HG03064 (cell line): ENCODE measurements around the gene SLC39A12.
"Not testable (repeated sequence)": the region's sequence is repeated elsewhere in the genome, so short reads cannot be mapped to it uniquely, and the experiment has no call there.

ENCODE experiments used
- ATAC-seq: cut with Tn5 transposase; IDR thresholded peaks from one replicate; pipeline ENCODE4 v1.9.1; 2021; ENCODE audit warnings: low read depth; ENCODE audit not compliant: unreplicated experiment

The SLC39A12 gene

DNA sequence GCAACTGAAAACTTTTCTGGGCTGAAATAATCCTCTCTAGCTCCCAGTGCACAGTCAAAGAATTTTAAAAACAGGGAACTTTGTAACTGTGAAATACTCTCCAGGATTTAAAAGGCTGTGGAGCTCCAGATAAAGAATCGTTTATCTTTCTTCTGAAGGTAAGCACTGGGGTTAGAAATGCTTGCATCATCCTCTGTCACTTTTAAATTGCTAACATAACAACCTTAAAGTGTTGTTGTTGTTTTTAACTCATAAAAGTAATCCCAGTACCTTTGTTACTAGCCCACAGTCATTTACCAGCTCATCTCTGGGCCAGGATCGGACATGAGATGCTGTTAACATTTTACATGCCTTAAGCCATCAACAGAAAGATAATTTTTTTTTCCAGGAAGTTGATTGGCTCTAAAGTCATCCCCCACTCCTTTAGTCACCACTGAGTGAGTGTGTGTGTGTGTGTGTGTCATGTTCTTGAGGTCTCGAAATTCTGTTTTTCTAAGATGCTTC lies at the start of gene SLC39A12:
TSS of gene SLC39A12 (plus strand) at position 51 of the 504 bp plus-strand sequence. CDS start 1,359 bp downstream, outside the sequence.
- no peak for ATAC-seq

DNA sequence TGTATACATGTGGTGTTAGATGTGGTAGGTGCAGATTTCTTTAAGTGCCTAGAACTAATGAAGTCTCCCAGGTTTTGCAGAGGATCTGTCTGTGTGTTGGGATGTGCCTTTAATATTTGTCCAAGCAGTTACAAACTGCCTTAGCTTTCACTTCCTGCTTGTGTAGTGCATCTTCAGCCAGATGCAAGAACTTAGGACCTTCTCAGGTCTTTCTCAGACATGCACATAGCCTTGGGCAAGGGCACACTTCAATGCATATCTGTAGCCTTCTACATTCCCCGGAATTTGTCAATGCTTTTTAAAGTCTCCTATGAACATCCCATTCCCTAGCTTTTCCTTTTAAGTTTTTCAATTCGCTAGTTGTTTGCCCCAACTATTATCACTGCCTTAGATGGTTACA lies 47.2 kb upstream of the SLC39A12 start:
- ATAC-seq: no peak

DNA sequence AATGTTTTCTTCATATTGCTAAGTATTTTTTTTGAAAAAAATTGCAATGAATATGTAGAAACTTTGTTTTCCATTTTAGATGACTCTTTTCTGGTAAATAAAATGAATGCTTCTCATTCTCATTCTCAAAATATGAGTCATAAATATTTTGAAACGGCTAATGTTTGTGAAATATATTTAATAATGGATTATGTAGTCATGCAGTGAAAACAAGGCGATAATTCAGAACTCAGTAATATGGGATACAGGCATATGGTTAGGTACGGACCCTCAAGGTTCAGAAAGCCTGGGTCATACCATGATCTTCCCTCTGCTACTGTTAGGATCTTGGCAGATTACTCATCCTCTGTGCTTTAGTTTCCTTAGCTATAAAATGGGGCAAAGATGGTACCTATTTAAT lies 46.2 kb upstream of the SLC39A12 start:
- ATAC-seq: no peak

DNA sequence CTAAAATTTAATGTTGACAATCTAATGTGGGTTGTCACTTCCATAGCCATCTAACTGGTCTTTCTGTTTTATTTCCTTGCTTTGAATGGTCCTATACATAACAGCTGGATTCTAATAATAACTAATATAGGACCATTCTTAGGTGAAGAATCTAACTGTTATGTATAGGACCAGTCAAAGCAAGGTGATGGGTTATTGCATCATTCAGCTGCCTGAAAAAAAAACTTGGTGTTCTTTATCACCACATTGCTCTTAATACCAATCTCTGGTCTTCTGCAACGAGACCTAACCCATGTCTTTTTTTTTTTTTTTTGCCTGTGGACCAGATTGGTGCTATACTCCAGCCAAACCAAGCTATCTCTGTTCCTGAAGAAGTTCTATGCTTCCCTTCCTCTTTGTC lies 45.7 kb upstream of the SLC39A12 start:
- no peak for ATAC-seq

DNA sequence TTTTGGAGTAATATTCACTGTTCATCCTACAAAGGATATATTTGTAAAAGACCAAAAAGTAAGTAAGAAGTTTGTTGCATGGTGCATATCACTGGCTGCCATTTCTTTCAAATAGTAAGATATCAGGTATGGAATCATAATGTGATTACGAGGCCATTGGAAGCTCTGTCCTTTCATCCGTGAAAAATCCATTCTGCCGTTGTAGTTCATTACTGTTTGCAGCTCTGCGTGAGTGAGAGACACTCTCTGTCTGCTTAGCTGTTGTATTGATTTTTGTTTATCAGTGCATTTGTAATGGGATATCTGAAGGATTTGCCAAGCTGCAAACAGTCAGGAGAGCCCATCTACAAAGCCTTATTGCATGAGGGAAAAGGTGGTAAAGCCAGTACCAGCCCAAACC lies 44.1 kb upstream of the SLC39A12 start:
- no peak for ATAC-seq

DNA sequence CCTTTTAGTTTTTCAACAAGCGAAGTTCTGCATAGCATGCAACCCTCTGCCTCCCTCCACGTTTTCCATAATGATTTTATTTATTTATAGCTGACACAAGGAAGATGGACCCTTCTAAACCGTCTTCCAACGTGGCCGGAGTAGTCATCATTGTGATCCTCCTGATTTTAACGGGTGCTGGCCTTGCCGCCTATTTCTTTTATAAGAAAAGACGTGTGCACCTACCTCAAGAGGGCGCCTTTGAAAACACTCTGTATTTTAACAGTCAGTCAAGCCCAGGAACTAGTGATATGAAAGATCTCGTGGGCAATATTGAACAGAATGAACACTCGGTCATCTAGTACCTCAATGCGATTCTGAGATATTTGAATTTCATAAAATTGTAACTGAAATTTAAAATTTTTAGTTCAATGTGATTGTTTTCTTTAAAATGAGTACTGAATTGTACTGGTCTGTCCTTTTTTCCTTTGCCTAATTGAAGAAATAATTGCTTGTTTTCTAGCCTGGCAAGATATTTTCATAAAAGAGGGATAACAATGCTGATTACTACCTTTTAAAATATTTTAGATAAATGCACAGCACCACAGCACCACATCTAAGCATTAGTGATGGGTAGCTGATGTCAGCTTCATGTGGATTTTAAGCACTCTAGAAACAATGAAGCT lies 41.5 kb upstream of the SLC39A12 start:
- ATAC-seq: no peak

DNA sequence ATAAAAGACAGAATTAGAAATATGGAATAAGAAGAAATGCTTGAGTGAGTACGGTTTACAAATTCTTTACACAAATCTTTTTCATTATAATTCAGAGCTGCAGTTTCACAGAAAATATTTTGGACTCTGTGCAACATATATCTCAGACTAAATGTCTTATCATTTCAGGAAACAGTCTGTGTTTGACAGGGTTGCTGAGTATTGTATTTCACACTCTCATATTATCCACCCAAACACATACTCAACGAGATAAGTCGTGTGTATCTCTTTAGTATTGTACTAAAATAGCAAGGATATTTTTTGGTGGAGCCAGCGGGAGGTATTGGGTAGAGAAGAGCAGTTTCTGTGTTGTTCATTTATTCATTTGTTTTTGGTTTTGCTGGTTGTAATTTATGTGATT lies 39.0 kb upstream of the SLC39A12 start:
- no peak for ATAC-seq

DNA sequence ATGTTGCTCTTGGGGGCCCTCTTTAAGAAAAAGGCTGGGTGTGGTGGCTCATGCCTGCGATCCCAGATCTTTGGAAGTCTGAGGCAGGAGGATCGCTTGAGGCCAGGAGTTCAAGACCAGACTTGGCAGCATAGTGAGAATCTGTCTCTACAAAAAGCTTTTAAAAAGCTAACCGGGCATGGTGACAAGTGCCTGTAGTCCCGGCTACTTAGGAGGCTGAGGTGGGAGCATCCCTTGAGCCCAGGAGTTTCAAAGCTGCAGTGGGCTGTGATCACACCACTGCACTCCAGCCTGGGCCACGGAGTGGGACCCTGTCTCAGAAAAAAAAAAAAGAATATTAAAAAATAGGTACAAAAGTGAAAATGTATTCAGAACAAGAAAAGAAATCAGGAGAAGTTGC lies 38.1 kb upstream of the SLC39A12 start:
- ATAC-seq: no peak

DNA sequence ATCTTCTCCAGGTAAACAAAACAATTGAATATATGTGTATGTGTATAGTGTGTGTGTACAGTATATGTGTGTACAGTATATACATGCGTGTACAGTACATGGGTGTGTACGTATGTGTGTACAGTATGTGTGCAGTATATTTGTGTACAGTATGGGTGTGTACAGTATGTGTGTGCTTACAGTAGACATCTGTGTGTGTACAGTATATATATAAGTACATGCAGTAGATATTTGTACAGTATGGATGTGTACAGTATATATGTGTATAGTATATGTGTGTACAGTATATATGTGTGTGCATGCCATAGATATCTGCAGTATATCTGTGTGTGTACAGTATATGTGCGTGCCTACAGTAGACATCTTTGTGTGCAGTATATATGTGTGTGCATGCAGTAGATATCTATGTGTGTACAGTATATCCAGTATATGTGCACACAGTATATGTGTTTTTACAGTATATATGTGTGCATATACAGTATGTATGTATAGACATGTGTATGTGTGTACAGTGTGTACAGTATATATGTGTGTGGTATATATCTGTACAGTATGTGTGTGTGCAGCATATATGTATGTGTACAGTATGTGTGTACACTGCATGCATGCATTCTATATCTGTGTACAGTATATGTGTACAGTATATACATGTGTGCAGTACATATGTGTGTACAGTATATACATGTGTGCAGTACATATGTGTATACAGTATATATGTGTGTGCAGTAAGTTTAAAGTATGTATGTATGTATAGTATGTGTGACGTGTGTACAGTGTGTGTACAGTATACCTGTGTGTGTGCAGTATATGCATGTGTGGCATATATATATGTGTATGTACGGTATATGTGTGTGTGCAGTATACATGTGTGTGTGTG lies 37.3 kb upstream of the SLC39A12 start:
- no peak for ATAC-seq

DNA sequence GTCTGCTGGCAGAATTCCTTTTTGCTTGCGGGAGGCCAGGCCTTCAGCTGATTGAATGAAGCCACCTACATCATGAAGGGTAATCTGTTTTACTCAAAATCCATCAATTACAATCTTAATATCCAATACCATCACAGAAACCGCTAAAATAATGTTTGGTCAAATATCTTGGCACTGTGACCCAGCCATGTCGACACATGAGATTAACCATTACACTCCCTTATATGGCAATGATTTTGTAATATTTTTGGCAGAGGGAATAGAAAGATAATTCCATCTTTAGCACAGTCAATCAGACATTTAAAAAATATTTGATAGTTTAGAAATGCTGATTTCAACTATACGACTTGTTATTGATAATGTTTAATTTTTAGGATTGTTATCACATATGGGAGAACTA lies 36.5 kb upstream of the SLC39A12 start:
- ATAC-seq: no peak

DNA sequence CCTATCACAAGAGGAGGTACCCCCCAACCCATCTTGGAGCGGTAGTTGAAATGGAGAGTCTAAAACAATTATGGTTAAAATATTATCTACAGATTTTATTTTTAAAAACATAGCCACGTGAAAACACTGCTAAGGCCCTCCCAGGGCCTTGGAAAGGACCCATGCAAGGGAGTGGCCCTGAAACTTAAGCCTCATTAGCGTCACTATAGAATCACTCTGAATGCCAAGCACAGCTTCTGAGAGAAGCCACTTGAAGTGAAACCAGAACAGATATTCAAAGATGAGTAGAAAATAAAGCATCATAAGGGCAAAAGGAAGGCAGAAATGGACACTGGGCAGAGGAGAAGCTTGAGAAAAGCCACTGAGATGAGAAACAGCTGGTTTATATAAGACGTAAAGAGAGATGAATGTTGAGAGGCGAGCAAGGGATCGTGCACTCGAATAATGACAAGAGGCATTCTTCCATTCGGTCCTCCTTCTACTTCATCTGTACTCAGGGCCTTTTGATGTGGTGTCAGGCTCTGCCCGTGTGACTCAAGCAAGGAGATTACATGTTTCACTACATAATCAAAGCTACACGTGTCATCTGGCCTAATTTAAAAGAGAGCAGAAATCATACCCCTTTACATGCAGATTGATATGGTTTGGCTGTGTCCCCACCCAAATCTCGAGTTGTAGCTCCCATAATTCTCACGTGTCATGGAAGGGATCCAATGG lies 33.4 kb upstream of the SLC39A12 start:
- ATAC-seq: no peak

DNA sequence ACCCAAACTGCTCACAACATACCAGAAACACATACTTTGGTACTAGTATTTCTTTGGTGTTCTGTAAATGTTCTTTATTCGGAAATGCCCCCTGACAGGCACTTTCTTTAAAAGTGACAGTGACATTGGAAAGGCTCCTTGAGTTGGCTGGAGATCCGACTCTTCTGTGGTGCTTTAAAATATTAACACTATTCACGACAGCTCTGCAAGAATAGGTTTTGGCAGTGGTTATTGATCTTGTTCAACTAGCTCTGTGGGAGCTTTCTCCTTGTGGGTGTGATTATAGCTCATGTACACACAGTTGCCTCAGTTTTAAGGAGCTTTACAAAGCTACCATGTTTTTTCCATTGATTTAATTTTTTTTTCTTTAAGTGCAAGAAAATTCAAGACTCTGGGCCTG lies 30.3 kb upstream of the SLC39A12 start:
- ATAC-seq: no peak

DNA sequence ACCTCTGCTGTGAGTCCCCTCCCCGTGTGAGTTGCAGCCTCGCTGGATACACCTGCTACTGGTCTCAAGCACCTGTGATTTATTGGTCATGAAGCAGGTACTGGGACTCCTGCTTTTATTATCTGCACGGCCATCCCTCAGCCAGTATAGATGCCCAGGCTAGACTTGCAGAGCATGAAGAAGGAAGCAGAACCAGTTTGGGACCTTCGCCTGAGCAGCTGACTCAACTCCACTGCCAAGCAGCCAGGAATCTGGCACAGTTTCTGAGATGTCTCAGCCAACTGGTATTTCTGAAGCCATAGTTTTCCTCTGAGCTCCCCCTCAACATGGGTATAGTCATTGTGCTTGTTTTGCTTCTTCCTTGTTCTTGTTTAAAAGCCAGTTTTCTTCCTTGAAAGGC lies 28.0 kb upstream of the SLC39A12 start:
- ATAC-seq: no peak

DNA sequence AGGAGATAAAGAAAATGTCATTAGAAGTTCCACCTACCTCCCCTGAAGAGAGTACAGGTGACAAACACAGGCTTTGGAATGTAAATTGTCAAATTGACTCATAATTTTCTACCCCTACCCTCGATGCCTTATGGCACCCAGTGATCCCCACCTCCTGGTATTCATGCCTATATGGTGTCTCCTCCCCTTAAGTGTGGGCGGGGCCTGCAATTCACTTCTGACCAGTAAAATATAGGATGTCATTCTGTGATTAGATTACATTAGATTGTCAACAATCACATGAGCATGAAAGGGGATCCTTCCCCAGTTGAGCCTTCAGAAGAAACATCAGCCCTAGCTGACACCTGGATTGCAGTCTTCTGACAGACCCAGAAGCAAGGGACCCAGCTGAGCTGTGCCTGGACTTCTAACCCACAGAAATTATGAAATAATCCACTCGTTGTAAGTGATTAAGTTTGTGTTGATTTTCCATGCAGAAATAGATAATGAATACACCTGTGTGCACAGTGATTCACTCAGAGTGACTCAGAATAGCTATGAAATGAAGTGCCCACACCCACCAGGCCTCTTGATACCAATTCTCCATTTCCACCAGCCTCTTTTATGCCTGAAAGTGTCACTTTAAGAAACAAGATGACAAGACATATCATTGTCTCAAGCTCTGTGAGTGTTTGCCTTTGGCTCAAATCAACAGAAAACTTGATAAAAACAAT lies 8.5 kb upstream of the SLC39A12 start:
- ATAC-seq: no peak

DNA sequence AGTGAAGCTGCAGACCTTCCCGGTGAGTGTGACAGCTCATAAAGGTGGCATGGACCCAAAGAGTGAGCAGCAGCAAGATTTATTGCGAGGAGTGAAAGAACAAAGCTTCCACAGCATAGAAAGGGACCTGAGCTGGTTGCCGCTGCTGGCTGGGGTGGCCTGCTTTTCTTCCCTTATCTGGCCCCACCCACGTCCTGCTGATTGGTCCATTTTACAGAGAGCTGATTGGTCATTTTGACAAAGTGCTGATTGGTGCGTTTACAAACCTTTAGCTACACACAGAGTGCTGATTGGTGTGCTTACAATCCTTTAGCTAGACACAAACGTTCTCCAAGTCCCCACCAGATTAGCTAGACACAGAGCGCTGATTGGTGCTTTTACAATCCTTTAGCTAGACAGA lies 1.4 kb upstream of the SLC39A12 start:
- ATAC-seq: not testable (repeated sequence)

DNA sequence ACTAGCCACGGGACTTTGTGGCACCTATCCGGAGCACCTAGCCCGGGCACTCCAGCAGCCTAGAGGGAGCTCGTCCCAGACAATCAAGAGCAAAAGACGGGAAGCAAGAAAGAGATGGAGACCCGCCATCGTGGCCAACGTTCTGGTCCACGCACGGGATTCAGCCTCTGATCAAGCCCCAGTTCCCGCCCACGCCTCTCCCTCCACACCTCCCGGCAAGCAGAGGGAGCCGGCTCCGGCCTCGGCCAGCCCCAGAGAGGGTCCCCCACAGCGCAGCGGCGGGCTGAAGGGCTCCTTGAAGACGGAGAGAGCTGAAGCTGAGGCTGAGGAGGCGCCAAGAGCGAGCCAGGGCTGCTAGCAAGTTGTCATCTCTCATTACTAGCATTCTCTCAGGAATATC lies 992 bp upstream of the SLC39A12 start:
- ATAC-seq: no peak

DNA sequence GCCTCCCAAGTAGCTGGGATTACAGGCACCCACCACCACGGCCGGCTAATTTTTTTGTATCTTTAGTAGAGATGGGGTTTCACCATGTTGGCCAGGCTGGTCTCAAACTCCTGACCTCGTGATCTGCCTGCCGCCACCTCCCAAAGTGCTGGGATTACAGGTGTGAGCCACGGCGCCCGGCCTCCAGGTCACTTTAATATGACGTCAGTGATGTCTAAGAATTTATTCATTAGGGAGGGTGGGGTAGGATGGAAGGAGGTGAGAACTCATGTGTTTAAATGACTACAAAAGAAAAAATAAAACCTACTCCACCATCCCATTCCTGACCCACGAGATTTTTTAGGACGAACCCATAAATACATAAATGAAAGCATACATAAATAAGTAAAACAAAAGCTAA lies 2.7 kb downstream of the SLC39A12 start:
- not testable (repeated sequence) for ATAC-seq

DNA sequence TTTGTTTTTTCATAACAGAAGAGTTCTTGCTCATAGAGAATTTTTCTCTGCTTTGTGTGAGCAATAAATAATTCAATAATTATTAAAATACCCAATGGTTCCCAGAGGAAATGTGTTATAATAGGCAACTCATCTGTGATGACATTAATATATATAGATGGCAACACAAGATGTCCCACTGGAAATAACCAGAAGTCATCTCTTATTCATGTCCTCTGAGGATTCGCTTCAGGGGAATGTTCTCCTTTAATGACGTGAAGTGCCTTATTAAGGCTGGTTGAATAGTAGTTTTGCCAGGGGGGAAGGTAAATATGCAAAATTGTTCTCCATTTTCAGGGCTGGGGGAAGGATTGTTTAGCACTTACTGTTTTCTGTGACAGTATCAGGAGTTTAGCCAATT lies 3.1 kb downstream of the SLC39A12 start:
- no peak for ATAC-seq

DNA sequence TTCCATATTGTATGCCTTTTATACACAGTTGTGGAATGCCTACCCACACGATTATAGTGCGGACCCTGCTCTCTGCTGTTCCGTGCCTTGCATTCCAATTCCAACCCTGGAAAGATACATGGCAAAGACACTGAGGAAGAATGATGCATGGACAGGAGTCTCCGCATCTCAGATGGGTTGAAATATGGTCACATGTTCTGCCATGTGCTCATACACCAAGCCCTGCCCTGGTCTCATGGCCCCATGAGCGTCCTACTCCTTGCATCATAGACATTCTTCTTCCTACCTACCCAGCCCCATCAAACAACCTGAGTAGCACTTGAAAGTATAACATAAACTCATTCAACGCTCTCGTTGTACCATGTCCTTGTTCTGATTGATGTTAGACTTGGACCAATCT lies 6.3 kb downstream of the SLC39A12 start:
- ATAC-seq: no peak

DNA sequence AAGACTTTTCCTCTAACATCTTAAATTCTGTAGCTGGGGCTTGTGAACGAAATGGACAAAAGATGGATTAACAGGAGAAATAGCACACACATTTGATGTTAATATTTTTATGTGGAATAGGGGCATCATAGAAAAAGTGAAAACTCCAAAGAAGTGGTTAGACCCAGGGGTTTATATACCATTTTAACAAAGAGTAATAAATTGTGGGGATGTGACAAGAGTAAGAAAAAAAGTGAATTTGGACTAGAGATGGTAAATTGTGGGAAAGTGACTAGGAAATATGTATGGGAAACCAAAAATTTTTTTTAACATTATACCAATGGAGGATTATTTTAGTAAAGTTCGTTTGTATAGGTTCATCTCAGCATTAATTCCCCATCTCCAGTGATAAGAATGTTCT lies 8.2 kb downstream of the SLC39A12 start:
- ATAC-seq: no peak
